Sigmoid colon (tissue), 4 donors: Measurements from ENCODE around the gene MYO1F.
"Not testable (repeated sequence)": the region's sequence is repeated elsewhere in the genome, so short reads cannot be mapped to it uniquely, and the experiment has no call there.

Source experiments
- CTCF ChIP-seq, 4 experiments: fragments of 450-650 bp in 3 of 4; fragments of 200-600 bp in 1 of 4; IDR thresholded peaks; one replicate each; pipeline ENCODE4 v1.5.1; 2016 to 2019; ENCODE audit warnings: antibody characterized with exemption in 4 of 4, mild to moderate bottlenecking in 3 of 4, moderate library complexity in 2 of 4
- EP300 ChIP-seq, 4 donors: sonication (generic); formaldehyde crosslinking; IDR thresholded peaks; one replicate each; pipeline ENCODE4 v1.6.1; 2017; ENCODE audit warnings: antibody characterized with exemption in 4 of 4

- not testable (repeated sequence) for TF ChIP-seq EP300, CTCF (IDR thresholded peaks at IDR 0.05)
Measured at GRCh38 chr19:8553729-8554128, 23.5 kb downstream of the MYO1F start.
